Progenitor cell of endocrine pancreas (in vitro differentiated cells): ENCODE data around the gene PARD3. TPM values are rescaled to one million over a fixed set of nuclear protein-coding genes. Genes with fewer than 3 reads are reported as not detected.

Source experiments
- DNase-seq: peaks from one replicate; pipeline ENCODE4 v3.0.0; 2021; ENCODE audit warnings: low spot score; ENCODE audit not compliant: unreplicated experiment
- H3K27ac Mint-ChIP-seq: 2 replicates; pipeline ENCODE4 v1.8.0; 2021; ENCODE audit warnings: mild to moderate bottlenecking, moderate library complexity, mixed read lengths
- H3K27me3 Mint-ChIP-seq: 2 replicates; pipeline ENCODE4 v1.8.0; 2021; ENCODE audit warnings: mixed read lengths
- H3K36me3 Mint-ChIP-seq: 2 replicates; pipeline ENCODE4 v1.8.0; 2022; ENCODE audit warnings: mixed read lengths; ENCODE audit not compliant: insufficient read depth
- H3K4me1 Mint-ChIP-seq: 2 replicates; pipeline ENCODE4 v1.8.0; 2021; ENCODE audit warnings: low read depth, mixed read lengths
- H3K4me3 Mint-ChIP-seq: 2 replicates; pipeline ENCODE4 v1.8.0; 2021; ENCODE audit warnings: low read depth, mild to moderate bottlenecking, moderate library complexity, mixed read lengths
- H3K9me3 Mint-ChIP-seq: 2 replicates; pipeline ENCODE4 v1.8.0; 2021; ENCODE audit warnings: low read depth, mixed read lengths
- total RNA-seq: library from RNA; stranded (reverse); gene quantifications from 2 replicates; pipeline ENCODE4 v1.2.1, GENCODE V29; 2021
- TF ChIP-seq, protein P1 (sequence below): fragments of 200-600 bp; sonication (generic); IDR thresholded peaks from one replicate; pipeline ENCODE4 v1.5.0; 2021; ENCODE audit warnings: antibody characterized with exemption, mild to moderate bottlenecking; ENCODE audit not compliant: unreplicated experiment

Gene PARD3
- total RNA-seq, 1 donor from 2014 or later: 85.3 TPM

- no peak overlapping the region for H3K27ac Mint-ChIP-seq
- TF ChIP-seq, protein P1, sequence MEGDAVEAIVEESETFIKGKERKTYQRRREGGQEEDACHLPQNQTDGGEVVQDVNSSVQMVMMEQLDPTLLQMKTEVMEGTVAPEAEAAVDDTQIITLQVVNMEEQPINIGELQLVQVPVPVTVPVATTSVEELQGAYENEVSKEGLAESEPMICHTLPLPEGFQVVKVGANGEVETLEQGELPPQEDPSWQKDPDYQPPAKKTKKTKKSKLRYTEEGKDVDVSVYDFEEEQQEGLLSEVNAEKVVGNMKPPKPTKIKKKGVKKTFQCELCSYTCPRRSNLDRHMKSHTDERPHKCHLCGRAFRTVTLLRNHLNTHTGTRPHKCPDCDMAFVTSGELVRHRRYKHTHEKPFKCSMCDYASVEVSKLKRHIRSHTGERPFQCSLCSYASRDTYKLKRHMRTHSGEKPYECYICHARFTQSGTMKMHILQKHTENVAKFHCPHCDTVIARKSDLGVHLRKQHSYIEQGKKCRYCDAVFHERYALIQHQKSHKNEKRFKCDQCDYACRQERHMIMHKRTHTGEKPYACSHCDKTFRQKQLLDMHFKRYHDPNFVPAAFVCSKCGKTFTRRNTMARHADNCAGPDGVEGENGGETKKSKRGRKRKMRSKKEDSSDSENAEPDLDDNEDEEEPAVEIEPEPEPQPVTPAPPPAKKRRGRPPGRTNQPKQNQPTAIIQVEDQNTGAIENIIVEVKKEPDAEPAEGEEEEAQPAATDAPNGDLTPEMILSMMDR: no peak
- H3K27me3 Mint-ChIP-seq: no peaks in the 10 kb centered on the region
- no peak overlapping the region for H3K4me3 Mint-ChIP-seq
- no peak for DNase-seq
- H3K4me1 Mint-ChIP-seq: peaks cover 30% of the 10 kb centered on the region
- H3K9me3 Mint-ChIP-seq: no peaks in the 10 kb centered on the region
- H3K36me3 Mint-ChIP-seq: peaks cover 4% of the 10 kb centered on the region
Observed at GRCh38 chr10:34175121-34175520, 640.0 kb downstream of the PARD3 start.

GRCh38 chr10:34172936-34173533 lies 642.1 kb downstream of the PARD3 start:
- TF ChIP-seq, protein P1: no peak
- Mint-ChIP-seq H3K4me3 (no peak overlapping the region), H3K4me1 (peaks cover 15% of the 10 kb centered on the region), H3K9me3 (no peaks in the 10 kb centered on the region), H3K27me3 (no peaks in the 10 kb centered on the region), H3K36me3 (peaks cover 6% of the 10 kb centered on the region), H3K27ac (peak overlapping the region; percentile 59)
- no peak for DNase-seq

DNA sequence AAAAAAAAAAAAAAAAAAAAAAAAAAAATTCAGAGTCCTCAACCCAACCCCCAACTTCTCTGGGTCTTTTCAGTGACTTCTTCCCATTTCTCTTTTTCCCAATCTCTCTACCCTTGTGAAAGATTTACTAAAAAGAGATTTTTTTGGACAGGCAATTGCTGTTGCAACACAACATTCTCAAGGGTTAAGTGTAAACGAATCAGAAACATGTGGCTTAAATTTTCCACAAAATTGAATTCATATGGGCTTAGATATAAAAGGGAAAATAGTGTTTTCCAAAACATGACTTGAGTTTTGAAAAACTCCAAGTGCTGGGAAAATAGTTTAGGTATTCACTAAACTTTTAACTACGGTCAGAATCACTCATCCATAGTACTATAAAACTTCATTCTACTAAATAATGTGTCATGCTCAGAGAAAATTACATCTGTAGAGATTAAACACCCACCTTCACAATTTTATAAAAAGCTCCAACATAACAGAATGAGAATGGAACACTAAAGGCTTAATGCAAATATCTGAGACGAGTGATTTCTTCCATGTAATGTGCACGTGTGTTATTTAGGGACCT lies 643.1 kb downstream of the PARD3 start:
- H3K9me3 Mint-ChIP-seq: no peaks in the 10 kb centered on the region
- H3K36me3 Mint-ChIP-seq: peaks cover 6% of the 10 kb centered on the region
- H3K27me3 Mint-ChIP-seq: no peaks in the 10 kb centered on the region
- H3K4me1 Mint-ChIP-seq: peaks cover 12% of the 10 kb centered on the region
- no peak overlapping the region for H3K4me3 Mint-ChIP-seq
- TF ChIP-seq, protein P1: no peak
- no peak overlapping the region for H3K27ac Mint-ChIP-seq
- no peak for DNase-seq

GRCh38 chr10:34169677-34170076 lies 645.4 kb downstream of the PARD3 start:
- Mint-ChIP-seq H3K27ac (no peak overlapping the region), H3K4me3 (no peak overlapping the region), H3K27me3 (no peaks in the 10 kb centered on the region), H3K9me3 (no peaks in the 10 kb centered on the region), H3K36me3 (peaks cover 6% of the 10 kb centered on the region), H3K4me1 (peaks cover 11% of the 10 kb centered on the region)
- no peak for DNase-seq
- TF ChIP-seq, protein P1: no peak

- no peak for DNase-seq
- Mint-ChIP-seq H3K27me3 (no peaks in the 10 kb centered on the region), H3K27ac (no peak overlapping the region), H3K9me3 (no peaks in the 10 kb centered on the region), H3K36me3 (peaks cover 6% of the 10 kb centered on the region), H3K4me3 (no peak overlapping the region), H3K4me1 (peaks cover 14% of the 10 kb centered on the region)
- TF ChIP-seq, protein P1: no peak
Observed at GRCh38 chr10:34169131-34169530, 646.0 kb downstream of the PARD3 start.
